PC-3 (cell line): ENCODE results near the gene PRKCE. TPM values are rescaled to one million over a fixed set of nuclear protein-coding genes. Genes with fewer than 3 reads are reported as not detected.

Source experiments
- ATAC-seq: fragments of 200-7000 bp; cut with Tn5 transposase; 2 replicates; pipeline ENCODE4 v1.9.1; 2020; ENCODE audit warnings: mild to moderate bottlenecking, moderate library complexity
- BruUV-seq: library from RNA; stranded (reverse); fragments of 400-500 nt; replicated peaks from 2 replicates; lab custom pipeline; 2021; lab: Mats Ljungman, UMichigan
- CTCF ChIA-PET: fragments of 300-600 bp; sonication (Branson Sonifier 250); formaldehyde crosslinking; loops from one replicate; lab custom pipeline; 2022; ENCODE audit warnings: antibody characterized with exemption; lab: Charles Lee
- POLR2A ChIA-PET: fragments of 300-600 bp; sonication (Branson Sonifier 250); formaldehyde crosslinking; loops from one replicate; lab custom pipeline; 2022; ENCODE audit warnings: antibody characterized with exemption; ENCODE audit not compliant: unreplicated experiment; lab: Charles Lee
- DNase-seq: peaks from one replicate; pipeline ENCODE4 v3.0.0-alpha.2; 2015
- H2AFZ ChIP-seq: fragments of 300-600 bp; sonication (generic); 2 replicates; pipeline ENCODE4 v1.6.0; 2016; ENCODE audit warnings: antibody characterized with exemption, low read length
- H3F3A ChIP-seq: fragments of 300-600 bp; sonication (generic); one replicate; pipeline ENCODE4 v1.6.0; 2017; ENCODE audit warnings: antibody characterized with exemption, low read length, control low read depth, mild to moderate bottlenecking; ENCODE audit not compliant: unreplicated experiment
- H3K27ac ChIP-seq: fragments of 300-600 bp; sonication (generic); 2 replicates; pipeline ENCODE4 v1.5.1; 2016; ENCODE audit warnings: mild to moderate bottlenecking, low read length
- H3K27me3 ChIP-seq: fragments of 300-600 bp; sonication (generic); 2 replicates; pipeline ENCODE4 v1.6.1; 2016; ENCODE audit warnings: low read length, mixed read lengths
- H3K36me3 ChIP-seq: fragments of 300-600 bp; sonication (generic); 2 replicates; pipeline ENCODE4 v1.6.1; 2016; ENCODE audit warnings: low read depth, mixed run types, low read length, mixed read lengths
- H3K4me1 ChIP-seq: fragments of 300-600 bp; sonication (generic); 2 replicates; pipeline ENCODE4 v1.5.1; 2016; ENCODE audit warnings: low read length; ENCODE audit not compliant: insufficient read depth
- H3K4me2 ChIP-seq: fragments of 300-600 bp; sonication (generic); 2 replicates; pipeline ENCODE4 v1.6.0; 2016; ENCODE audit warnings: low read length
- H3K4me3 ChIP-seq: fragments of 300-600 bp; sonication (generic); 2 replicates; pipeline ENCODE4 v1.5.1; 2016; ENCODE audit warnings: mild to moderate bottlenecking, low read length, mixed read lengths
- H3K79me2 ChIP-seq: fragments of 300-600 bp; sonication (generic); 2 replicates; pipeline ENCODE4 v1.6.1; 2017; ENCODE audit warnings: low read length, mixed read lengths
- H3K9ac ChIP-seq: fragments of 300-600 bp; sonication (generic); 2 replicates; pipeline ENCODE4 v1.6.0; 2016; ENCODE audit warnings: mild to moderate bottlenecking, low read length
- H3K9me2 ChIP-seq: fragments of 300-600 bp; sonication (generic); replicated peaks from 2 replicates; pipeline ENCODE4 v1.6.1; 2016; ENCODE audit warnings: mixed run types, low read length, mixed read lengths
- H3K9me3 ChIP-seq: fragments of 300-600 bp; sonication (generic); 2 replicates; pipeline ENCODE4 v1.6.1; 2016; ENCODE audit warnings: low read length, mixed read lengths
- H4K20me1 ChIP-seq: fragments of 300-600 bp; sonication (generic); 2 replicates; pipeline ENCODE4 v1.6.1; 2016; ENCODE audit warnings: low read length, mixed read lengths
- CTCF ChIP-seq: fragments of 300-600 bp; sonication (generic); conservative IDR thresholded peaks from 2 replicates; pipeline ENCODE4 v1.5.1; 2017; ENCODE audit warnings: antibody characterized with exemption, low read depth, mild to moderate bottlenecking, low read length
- EZH2 ChIP-seq: fragments of 300-600 bp; sonication (generic); IDR thresholded peaks from one replicate; pipeline ENCODE4 v1.6.1; 2017; ENCODE audit warnings: antibody characterized with exemption, mild to moderate bottlenecking, low read length; ENCODE audit not compliant: unreplicated experiment
- EZH2phosphoT487 ChIP-seq: fragments of 300-600 bp; sonication (generic); IDR thresholded peaks from 2 replicates; pipeline ENCODE4 v1.6.1; 2018; ENCODE audit warnings: mild to moderate bottlenecking, antibody characterized with exemption, low read length, borderline replicate concordance
- intact Hi-C: fragments of 100-400 bp; cut with micrococcal nuclease; formaldehyde crosslinking; loops from 2 replicates; pipeline ENCODE4 v1.9.0; 2023
- total RNA-seq: library from RNA; depleted of rRNA; stranded (reverse); fragments of >200 nt; gene quantifications from 2 replicates; pipeline ENCODE4 v1.2.3, GENCODE V29; 2014

PRKCE gene
- total RNA-seq, 1 experiment from 2014 or later: 7.0 TPM

- Histone ChIP-seq H3K27ac (no peak overlapping the region), H3K4me3 (no peak overlapping the region), H3K4me1 (no peaks in the 10 kb centered on the region), H3K9ac (no peak overlapping the region), H2AFZ (no peak overlapping the region), H3K79me2 (no peaks in the 10 kb centered on the region), H3K27me3 (no peaks in the 10 kb centered on the region), H3K4me2 (no peak overlapping the region), H3F3A (no peaks in the 10 kb centered on the region), H3K36me3 (no peaks in the 10 kb centered on the region), H4K20me1 (no peaks in the 10 kb centered on the region), H3K9me2 (no peaks in the 10 kb centered on the region), H3K9me3 (no peaks in the 10 kb centered on the region)
- ChIA-PET CTCF (no interaction called here), POLR2A (no interaction called here)
- intact Hi-C loops: no loop called here
- no TSS peak for BruUV-seq
- no peak for TF ChIP-seq EZH2phosphoT487
- no peak for TF ChIP-seq EZH2
- TF ChIP-seq CTCF: no peak
- ATAC-seq: no peak
- DNase-seq: no peak
These were observed 547.5 kb downstream of the PRKCE start for GRCh38 chr2:46198966-46199365.

GRCh38 chr2:46200100-46200690 lies 548.7 kb downstream of the PRKCE start:
- ChIA-PET CTCF (no interaction called here), POLR2A (no interaction called here)
- TF ChIP-seq EZH2 (no peak), CTCF (no peak), EZH2phosphoT487 (no peak)
- Histone ChIP-seq H3K4me3 (no peak overlapping the region), H3K9me2 (no peaks in the 10 kb centered on the region), H3K27ac (no peak overlapping the region), H3K27me3 (no peaks in the 10 kb centered on the region), H3K9ac (no peak overlapping the region), H2AFZ (0 out of 2 replicates have a peak overlapping the region, but pooled peaks have one; percentile 24), H3K4me1 (no peaks in the 10 kb centered on the region), H3K36me3 (no peaks in the 10 kb centered on the region), H3F3A (no peaks in the 10 kb centered on the region), H3K9me3 (no peaks in the 10 kb centered on the region), H3K79me2 (no peaks in the 10 kb centered on the region), H3K4me2 (no peak overlapping the region), H4K20me1 (no peaks in the 10 kb centered on the region)
- BruUV-seq: no TSS peak
- ATAC-seq (no peak), DNase-seq (no peak)
- intact Hi-C loops: no loop called here

- DNase-seq (no peak), ATAC-seq (no peak)
- Histone ChIP-seq H3K9me3 (no peaks in the 10 kb centered on the region), H3K27ac (no peak overlapping the region), H4K20me1 (no peaks in the 10 kb centered on the region), H3K27me3 (no peaks in the 10 kb centered on the region), H2AFZ (no peak overlapping the region), H3K79me2 (no peaks in the 10 kb centered on the region), H3F3A (no peaks in the 10 kb centered on the region), H3K4me1 (no peaks in the 10 kb centered on the region), H3K4me2 (no peak overlapping the region), H3K9ac (no peak overlapping the region), H3K4me3 (no peak overlapping the region), H3K36me3 (no peaks in the 10 kb centered on the region), H3K9me2 (no peaks in the 10 kb centered on the region)
- TF ChIP-seq EZH2phosphoT487 (no peak), EZH2 (no peak), CTCF (no peak)
- intact Hi-C loops: no loop called here
- ChIA-PET CTCF (no interaction called here), POLR2A (no interaction called here)
- BruUV-seq: no TSS peak
These were observed 549.6 kb downstream of the PRKCE start for GRCh38 chr2:46200861-46201605.
